ENCODE data around the gene HSPA12A.

The HSPA12A gene

DNA sequence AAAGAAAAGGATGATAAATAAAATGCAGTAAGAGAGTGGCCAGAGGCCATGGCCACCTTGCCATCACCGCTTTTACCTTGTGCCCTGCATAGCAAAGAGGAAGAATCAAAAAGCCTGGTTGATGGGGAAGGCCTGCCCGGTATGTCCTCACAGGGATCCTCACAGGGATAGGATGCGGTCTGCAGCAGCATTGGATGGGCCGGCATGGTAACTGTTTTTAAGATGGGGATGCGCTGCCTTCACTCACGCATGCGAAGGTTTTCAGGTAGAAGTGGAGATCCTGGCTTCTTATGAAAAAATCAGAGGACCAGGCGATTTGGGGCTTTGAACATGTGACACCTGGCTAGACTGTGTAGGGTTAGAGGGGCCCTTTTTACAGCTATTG, 109.2 kb downstream of the HSPA12A start:
- Histone ChIP-seq H3K9ac (ENCODE audit: low read length) (no peak overlapping the region), H3K9me3 (ENCODE audit: control insufficient read depth, low read length) (no peaks in the 10 kb centered on the region), H3K4me1 (ENCODE audit: control insufficient read depth, insufficient read depth, low read length) (no peaks in the 10 kb centered on the region), H3K36me3 (ENCODE audit: control insufficient read depth, insufficient read depth, low read length, severe bottlenecking) (no peaks in the 10 kb centered on the region), H3K27me3 (replicated peaks; ENCODE audit: control insufficient read depth, insufficient read depth, low read length) (peaks cover 22% of the 10 kb centered on the region), H3K4me3 (ENCODE audit: low read length) (no peak overlapping the region)
- no peak for DNase-seq (ENCODE audit: low read depth)

- H3K4me1 ChIP-seq (ENCODE audit: control insufficient read depth, insufficient read depth, low read length): no peaks in the 10 kb centered on the region
- peaks cover 22% of the 10 kb centered on the region for H3K27me3 ChIP-seq (replicated peaks; ENCODE audit: control insufficient read depth, insufficient read depth, low read length)
- H3K9ac ChIP-seq (ENCODE audit: low read length): no peak overlapping the region
- no peaks in the 10 kb centered on the region for H3K36me3 ChIP-seq (ENCODE audit: control insufficient read depth, insufficient read depth, low read length, severe bottlenecking)
- DNase-seq (ENCODE audit: low read depth): no peak
- no peak overlapping the region for H3K4me3 ChIP-seq (ENCODE audit: low read length)
- no peaks in the 10 kb centered on the region for H3K9me3 ChIP-seq (ENCODE audit: control insufficient read depth, low read length)
These were observed 109.7 kb downstream of the HSPA12A start for GRCh38 chr10:116632596-116633215.

DNA sequence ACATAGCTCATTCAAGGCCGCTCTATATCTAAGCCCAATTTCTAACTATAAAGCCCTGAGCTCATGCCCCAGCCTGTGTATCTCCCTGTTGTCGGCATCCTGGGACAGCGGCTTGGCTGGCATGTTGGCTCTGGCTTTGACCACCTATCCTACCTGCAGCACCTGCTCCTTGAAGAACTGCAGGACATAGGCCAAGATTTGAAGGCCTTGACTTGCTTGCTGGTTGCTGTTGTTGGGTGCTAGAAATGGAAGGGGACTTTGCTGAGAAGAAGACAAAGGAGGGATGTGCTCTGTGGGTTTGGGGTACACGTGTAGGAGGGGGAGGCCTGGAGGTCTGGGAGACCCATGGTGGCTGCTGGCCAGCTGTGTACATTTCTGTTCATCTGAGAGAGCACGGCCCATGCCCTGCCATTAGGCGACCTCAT, 110.5 kb downstream of the HSPA12A start:
- H3K4me3 ChIP-seq (ENCODE audit: low read length): no peak overlapping the region
- H3K27me3 ChIP-seq (replicated peaks; ENCODE audit: control insufficient read depth, insufficient read depth, low read length): peaks cover 28% of the 10 kb centered on the region
- no peak overlapping the region for H3K9ac ChIP-seq (ENCODE audit: low read length)
- H3K9me3 ChIP-seq (ENCODE audit: control insufficient read depth, low read length): no peaks in the 10 kb centered on the region
- no peak for DNase-seq (ENCODE audit: low read depth)
- no peaks in the 10 kb centered on the region for H3K36me3 ChIP-seq (ENCODE audit: control insufficient read depth, insufficient read depth, low read length, severe bottlenecking)
- H3K4me1 ChIP-seq (ENCODE audit: control insufficient read depth, insufficient read depth, low read length): no peaks in the 10 kb centered on the region

- H3K4me3 ChIP-seq (ENCODE audit: low read length): no peak overlapping the region
- peaks cover 35% of the 10 kb centered on the region for H3K27me3 ChIP-seq (replicated peaks; ENCODE audit: control insufficient read depth, insufficient read depth, low read length)
- no peaks in the 10 kb centered on the region for H3K4me1 ChIP-seq (ENCODE audit: control insufficient read depth, insufficient read depth, low read length)
- no peak for DNase-seq (ENCODE audit: low read depth)
- H3K36me3 ChIP-seq (ENCODE audit: control insufficient read depth, insufficient read depth, low read length, severe bottlenecking): no peaks in the 10 kb centered on the region
- no peaks in the 10 kb centered on the region for H3K9me3 ChIP-seq (ENCODE audit: control insufficient read depth, low read length)
- no peak overlapping the region for H3K9ac ChIP-seq (ENCODE audit: low read length)
These were observed 112.3 kb downstream of the HSPA12A start for GRCh38 chr10:116630020-116630419.

GRCh38 chr10:116629340-116629739, 113.0 kb downstream of the HSPA12A start:
- Histone ChIP-seq H3K27me3 (replicated peaks; ENCODE audit: control insufficient read depth, insufficient read depth, low read length) (peaks cover 35% of the 10 kb centered on the region), H3K4me1 (ENCODE audit: control insufficient read depth, insufficient read depth, low read length) (no peaks in the 10 kb centered on the region), H3K9me3 (ENCODE audit: control insufficient read depth, low read length) (no peaks in the 10 kb centered on the region), H3K9ac (ENCODE audit: low read length) (no peak overlapping the region), H3K36me3 (ENCODE audit: control insufficient read depth, insufficient read depth, low read length, severe bottlenecking) (no peaks in the 10 kb centered on the region), H3K4me3 (ENCODE audit: low read length) (no peak overlapping the region)
- DNase-seq (ENCODE audit: low read depth): no peak

DNA sequence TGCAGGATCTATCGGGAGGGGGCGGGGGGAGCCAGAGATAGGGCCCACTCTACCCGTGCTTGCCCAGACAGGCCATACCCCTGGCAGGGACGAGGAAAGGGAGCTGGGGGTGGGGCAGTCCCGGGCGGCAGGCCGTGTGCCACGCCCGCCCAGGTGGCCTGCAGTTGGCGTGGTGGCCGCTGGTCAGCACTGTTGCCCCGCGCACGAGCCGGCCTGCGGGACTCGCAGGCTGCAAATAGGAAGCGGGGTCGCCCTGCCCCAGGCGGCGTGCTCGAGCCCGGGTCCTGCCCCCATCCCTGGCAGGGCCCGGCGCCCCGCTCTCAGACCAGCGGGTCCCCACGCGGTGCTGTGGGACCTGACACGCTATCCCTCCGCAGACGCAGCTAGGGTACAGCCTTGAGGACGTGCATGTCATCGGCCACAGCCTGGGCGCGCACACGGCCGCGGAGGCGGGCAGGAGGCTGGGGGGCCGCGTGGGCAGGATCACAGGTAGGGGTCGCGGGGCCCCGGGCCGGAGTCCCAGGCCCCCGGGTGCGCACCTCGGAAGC, 114.9 kb downstream of the HSPA12A start:
- Histone ChIP-seq H3K4me3 (ENCODE audit: low read length) (no peak overlapping the region), H3K36me3 (ENCODE audit: control insufficient read depth, insufficient read depth, low read length, severe bottlenecking) (no peaks in the 10 kb centered on the region), H3K9me3 (ENCODE audit: control insufficient read depth, low read length) (no peaks in the 10 kb centered on the region), H3K4me1 (ENCODE audit: control insufficient read depth, insufficient read depth, low read length) (no peaks in the 10 kb centered on the region), H3K9ac (ENCODE audit: low read length) (no peak overlapping the region), H3K27me3 (replicated peaks; ENCODE audit: control insufficient read depth, insufficient read depth, low read length) (peaks cover 35% of the 10 kb centered on the region)
- no peak for DNase-seq (ENCODE audit: low read depth)

- Histone ChIP-seq H3K4me3 (ENCODE audit: low read length) (no peak overlapping the region), H3K27me3 (replicated peaks; ENCODE audit: control insufficient read depth, insufficient read depth, low read length) (peaks cover 36% of the 10 kb centered on the region), H3K36me3 (ENCODE audit: control insufficient read depth, insufficient read depth, low read length, severe bottlenecking) (no peaks in the 10 kb centered on the region), H3K4me1 (ENCODE audit: control insufficient read depth, insufficient read depth, low read length) (no peaks in the 10 kb centered on the region), H3K9me3 (ENCODE audit: control insufficient read depth, low read length) (no peaks in the 10 kb centered on the region), H3K9ac (ENCODE audit: low read length) (no peak overlapping the region)
- no peak for DNase-seq (ENCODE audit: low read depth)
These were observed 115.6 kb downstream of the HSPA12A start for GRCh38 chr10:116626815-116627214.

DNA sequence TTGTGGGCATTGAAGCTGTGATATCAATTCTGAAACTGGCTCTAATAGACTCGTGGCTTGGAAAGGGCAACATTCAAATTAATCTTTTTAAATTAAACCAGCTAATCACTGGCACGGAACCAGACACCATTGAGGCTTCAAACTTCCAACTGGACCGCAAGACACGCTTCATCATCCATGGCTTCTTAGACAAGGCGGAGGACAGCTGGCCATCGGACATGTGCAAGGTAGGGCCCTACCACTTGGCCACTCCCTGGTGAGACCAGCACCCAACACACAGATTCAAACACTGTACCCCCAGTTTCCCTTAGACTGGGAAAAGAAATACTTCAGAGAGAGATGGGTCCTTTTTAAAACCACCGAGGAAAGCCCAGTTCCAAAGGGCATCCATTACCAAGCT, 116.5 kb downstream of the HSPA12A start:
- no peaks in the 10 kb centered on the region for H3K4me1 ChIP-seq (ENCODE audit: control insufficient read depth, insufficient read depth, low read length)
- no peak for DNase-seq (ENCODE audit: low read depth)
- peaks cover 38% of the 10 kb centered on the region for H3K27me3 ChIP-seq (replicated peaks; ENCODE audit: control insufficient read depth, insufficient read depth, low read length)
- no peaks in the 10 kb centered on the region for H3K36me3 ChIP-seq (ENCODE audit: control insufficient read depth, insufficient read depth, low read length, severe bottlenecking)
- no peak overlapping the region for H3K4me3 ChIP-seq (ENCODE audit: low read length)
- H3K9ac ChIP-seq (ENCODE audit: low read length): no peak overlapping the region
- no peaks in the 10 kb centered on the region for H3K9me3 ChIP-seq (ENCODE audit: control insufficient read depth, low read length)

DNA sequence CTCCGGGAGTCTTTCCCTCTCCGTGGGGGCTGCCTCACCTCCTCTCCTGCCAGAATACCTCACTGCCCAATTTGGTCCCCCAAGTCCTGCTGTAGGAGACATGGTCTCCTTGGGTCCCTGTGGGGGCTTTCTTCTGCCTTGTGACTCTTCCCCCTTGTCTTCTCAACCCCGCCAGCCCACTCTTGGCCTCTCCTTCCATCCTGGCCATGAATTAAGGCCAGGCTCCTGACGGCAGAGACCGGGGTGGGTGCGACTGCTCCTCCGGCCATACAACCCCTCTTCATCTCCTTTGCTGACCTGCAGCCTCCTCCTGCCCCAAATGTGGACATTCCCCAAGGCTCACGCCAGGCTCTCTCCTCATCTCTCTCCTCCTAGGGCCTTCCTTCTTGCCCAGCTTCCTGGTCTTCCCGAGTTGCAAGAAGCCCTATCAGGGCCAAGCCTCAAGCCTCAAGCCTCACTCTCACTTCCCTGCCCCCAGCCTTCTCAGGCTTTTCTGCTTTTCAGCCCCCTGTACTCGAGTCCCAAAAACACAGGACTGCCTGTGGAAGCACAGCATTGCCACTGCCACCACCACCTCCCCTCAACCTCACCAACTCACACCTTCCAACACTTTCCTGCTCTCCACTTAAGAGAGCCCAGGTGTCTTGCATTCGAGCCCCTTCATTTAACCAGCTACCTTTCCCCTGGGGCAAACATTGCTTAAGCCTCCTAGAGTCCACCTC, 120.3 kb downstream of the HSPA12A start:
- no peak for DNase-seq (ENCODE audit: low read depth)
- Histone ChIP-seq H3K9ac (ENCODE audit: low read length) (no peak overlapping the region), H3K4me1 (ENCODE audit: control insufficient read depth, insufficient read depth, low read length) (no peaks in the 10 kb centered on the region), H3K36me3 (ENCODE audit: control insufficient read depth, insufficient read depth, low read length, severe bottlenecking) (no peaks in the 10 kb centered on the region), H3K4me3 (ENCODE audit: low read length) (no peak overlapping the region), H3K27me3 (replicated peaks; ENCODE audit: control insufficient read depth, insufficient read depth, low read length) (peaks cover 25% of the 10 kb centered on the region), H3K9me3 (ENCODE audit: control insufficient read depth, low read length) (no peaks in the 10 kb centered on the region)

- DNase-seq (ENCODE audit: low read depth): no peak
- H3K36me3 ChIP-seq (ENCODE audit: control insufficient read depth, insufficient read depth, low read length, severe bottlenecking): no peaks in the 10 kb centered on the region
- no peaks in the 10 kb centered on the region for H3K4me1 ChIP-seq (ENCODE audit: control insufficient read depth, insufficient read depth, low read length)
- peaks cover 19% of the 10 kb centered on the region for H3K27me3 ChIP-seq (replicated peaks; ENCODE audit: control insufficient read depth, insufficient read depth, low read length)
- no peak overlapping the region for H3K4me3 ChIP-seq (ENCODE audit: low read length)
- no peak overlapping the region for H3K9ac ChIP-seq (ENCODE audit: low read length)
- H3K9me3 ChIP-seq (ENCODE audit: control insufficient read depth, low read length): no peaks in the 10 kb centered on the region
These were observed 120.9 kb downstream of the HSPA12A start for GRCh38 chr10:116621476-116621875.
